NCI-H187 treated with DMSO at 0.1 percent for 48 hours (cell line): ENCODE results near the gene SNRNP48.

Source experiments
- DNase-seq: peaks from one replicate; lab custom pipeline; 2025; lab: John Stamatoyannopoulos, UW

The SNRNP48 gene

DNA sequence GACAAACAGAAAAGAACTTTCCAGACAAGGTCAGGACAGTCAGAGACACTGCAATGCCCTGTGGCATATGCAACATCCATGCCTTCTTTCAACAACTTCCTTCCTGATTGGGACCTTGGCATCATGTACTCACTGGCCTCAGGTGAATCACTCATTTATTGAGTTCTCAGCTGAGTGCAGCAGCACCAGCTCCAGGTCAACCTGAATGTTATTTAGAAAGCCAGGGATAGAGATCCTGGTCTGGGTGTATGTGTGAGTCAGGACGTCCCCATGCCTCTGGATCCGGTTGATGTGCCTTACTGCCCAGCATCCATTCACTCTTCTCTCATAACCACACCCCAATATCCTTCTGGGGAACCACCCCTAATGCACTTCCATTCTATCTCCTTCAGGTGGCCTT is 54.4 kb downstream of the SNRNP48 start:
- DNase-seq: no peak

DNA sequence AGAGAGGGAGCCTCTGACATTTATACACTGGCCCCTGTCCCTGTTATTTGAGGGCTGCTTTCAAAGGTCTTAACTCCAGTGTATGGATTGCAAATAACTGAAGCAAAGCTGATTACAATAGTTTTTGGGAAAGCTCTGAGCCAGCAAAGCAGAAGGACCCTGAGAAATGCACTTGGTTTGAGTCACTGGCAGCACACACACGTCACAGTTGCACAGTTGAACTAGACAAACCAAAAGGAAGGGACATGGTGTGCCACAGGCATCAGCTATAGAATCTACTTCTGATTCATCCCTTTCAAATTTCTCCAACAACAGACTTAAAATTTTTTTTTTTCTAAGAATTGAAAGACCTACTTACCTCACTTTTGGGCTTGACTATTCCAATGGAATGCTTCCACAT is 56.4 kb downstream of the SNRNP48 start:
- no peak for DNase-seq

DNA sequence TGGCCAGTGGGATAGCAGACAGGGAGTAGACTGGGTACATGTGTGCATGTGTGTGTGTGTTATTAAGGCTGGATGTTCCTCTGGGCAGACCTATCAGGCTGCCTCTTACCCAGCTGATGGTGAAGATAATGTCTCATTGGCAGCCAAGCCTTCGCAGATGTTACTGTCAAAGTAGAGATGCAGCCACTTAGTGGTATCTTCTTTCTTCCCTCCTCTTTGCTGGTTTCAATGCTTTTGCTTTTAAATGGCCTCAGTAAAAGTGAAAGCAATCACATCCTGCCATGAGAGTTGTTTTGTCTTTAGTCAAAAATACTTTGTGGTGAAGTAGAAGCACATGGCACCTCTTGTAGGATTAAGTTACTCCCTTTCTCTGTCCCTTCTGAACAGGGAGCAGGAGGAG is 57.5 kb downstream of the SNRNP48 start:
- no peak for DNase-seq

DNA sequence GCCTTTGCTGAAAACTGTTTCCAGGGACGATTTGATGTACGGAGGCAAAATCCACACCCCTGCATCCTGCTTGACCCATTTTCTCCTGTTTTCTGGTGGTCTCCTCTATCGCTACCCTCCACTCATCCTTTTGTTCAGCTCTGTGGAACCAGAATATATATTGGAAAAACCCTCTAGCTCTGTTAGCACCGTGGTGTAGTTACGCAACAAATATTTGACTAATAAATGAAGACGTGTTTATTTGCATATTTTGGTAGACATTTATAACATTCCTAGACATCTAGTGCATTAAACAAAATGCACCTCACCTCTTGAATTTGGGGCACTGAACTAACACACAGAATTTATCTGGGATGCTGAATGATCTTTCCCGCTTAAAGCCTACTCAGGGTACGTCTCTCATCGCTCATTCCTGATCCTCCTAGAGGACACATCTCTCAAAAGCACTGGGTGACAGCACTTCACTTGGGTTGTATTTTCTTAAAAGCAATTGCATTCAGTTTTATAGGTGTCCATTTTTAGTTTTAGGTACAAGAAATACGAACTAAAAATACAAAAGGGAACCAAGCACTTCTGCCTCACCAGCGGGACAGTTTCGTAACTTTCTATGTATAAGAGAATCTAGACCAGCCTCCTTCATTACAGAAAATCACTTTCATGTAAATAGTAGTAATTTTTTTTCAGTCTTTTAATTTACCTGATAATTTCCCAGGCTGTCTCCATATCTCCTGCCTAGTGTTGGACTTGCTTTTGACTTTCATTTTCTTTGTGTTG is 59.2 kb downstream of the SNRNP48 start:
- DNase-seq: no peak

DNA sequence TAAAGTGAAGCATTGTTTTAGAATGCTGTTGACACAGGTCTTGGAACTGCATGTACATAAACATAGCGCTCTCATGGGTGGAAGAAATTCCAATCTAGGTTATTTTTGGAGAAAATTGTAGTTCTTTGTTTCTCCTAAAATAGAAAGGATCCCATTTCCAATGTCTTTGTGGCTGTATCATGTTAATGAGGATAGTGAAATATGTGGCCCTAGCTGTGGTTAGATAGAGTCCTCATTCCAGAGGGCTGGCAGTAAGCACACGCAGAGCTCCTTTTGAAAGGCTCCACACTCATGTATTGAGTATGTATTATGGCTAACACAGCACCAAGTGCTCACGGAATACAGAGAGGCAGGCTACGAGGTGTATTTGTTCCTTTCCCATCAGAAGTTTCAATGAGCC is 60.9 kb downstream of the SNRNP48 start:
- DNase-seq: no peak

DNA sequence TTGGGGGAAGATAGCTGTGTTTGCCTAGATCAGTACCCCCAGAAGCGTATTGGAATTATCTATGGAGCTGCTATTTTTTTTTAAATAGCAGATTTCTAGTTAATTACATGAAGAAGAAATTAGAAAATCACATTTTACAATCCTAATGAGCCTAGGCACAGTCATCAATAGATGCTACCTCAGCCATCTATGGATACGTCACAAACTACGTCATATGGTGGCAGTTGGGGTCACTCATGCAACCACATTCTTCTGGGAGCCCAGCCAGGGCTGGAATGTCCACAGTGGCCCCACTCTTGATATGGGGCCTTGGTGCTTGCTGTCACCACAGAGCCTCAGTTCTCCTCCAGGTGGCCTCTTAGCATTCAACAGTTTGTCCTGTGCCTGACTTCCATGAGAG is 63.0 kb downstream of the SNRNP48 start:
- DNase-seq: no peak

DNA sequence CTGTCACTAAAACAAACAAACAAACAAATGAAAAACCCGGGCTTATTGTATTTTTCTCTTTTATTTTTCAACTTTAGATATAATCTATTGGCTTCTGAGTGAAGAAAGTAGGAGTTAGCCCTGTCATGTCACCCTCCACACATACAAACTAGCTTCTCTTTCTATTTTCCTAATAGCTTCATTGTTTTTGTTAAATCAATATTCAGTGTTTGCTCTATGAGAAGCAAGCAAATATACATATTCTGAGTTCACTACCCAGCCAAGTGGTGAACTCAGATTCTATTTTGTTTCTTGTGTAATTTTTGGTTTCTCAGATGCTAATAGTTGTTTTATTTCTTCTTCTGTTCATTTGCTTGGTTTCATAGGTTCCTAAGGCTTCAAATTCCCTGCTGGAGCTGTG is 66.4 kb downstream of the SNRNP48 start:
- no peak for DNase-seq

DNA sequence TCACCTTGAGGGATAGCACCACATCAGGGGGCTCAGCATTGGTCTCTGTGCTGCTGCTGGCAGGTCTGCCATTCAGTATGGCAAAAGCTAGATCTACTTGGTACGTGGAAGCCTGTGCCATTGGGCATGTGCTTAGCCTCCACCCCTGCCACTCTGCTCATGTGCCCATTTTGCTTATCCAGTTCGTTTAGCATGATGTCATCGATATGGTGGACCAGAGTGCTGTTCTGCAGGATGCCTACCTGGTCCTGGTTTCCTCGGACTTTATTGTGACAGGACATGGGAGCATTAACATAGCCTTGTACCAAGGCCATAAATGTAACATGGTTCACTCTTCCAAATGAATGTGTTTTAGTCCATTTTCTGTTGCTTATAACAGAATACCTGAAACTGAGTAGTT is 68.5 kb downstream of the SNRNP48 start:
- no peak for DNase-seq

DNA sequence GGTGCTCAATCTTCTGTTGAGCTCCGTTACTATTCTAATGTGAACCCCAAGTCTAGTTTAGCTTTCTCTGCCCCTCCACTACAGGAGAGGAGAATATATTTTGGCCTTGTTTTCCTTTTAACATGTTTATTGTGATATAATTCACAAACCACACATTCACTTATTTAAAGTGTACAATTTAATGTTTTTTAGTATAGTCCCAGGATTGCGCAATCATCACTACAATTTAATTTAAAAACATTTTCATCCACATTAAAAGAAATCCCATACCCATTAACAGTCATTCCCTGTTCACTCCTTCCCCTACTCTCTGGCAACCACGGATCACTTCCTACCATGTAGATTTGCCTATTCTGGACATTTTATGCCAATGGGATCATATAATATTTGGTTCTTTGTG is 71.4 kb downstream of the SNRNP48 start:
- DNase-seq: no peak
